ENCODE measurements around the gene STARD7. TPM values are rescaled to one million over a fixed set of nuclear protein-coding genes. Genes with fewer than 3 reads are reported as not detected.
A peak's percentile ranks its signal among the peaks of the same experiment; 100 is the strongest.
"Not testable (repeated sequence)": the region's sequence is repeated elsewhere in the genome, so short reads cannot be mapped to it uniquely, and the experiment has no call there.

STARD7 gene, protein sequence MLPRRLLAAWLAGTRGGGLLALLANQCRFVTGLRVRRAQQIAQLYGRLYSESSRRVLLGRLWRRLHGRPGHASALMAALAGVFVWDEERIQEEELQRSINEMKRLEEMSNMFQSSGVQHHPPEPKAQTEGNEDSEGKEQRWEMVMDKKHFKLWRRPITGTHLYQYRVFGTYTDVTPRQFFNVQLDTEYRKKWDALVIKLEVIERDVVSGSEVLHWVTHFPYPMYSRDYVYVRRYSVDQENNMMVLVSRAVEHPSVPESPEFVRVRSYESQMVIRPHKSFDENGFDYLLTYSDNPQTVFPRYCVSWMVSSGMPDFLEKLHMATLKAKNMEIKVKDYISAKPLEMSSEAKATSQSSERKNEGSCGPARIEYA
- 81.9 TPM for polyA plus RNA-seq (2012; ENCODE audit: low read depth, missing spikeins)

DNA sequence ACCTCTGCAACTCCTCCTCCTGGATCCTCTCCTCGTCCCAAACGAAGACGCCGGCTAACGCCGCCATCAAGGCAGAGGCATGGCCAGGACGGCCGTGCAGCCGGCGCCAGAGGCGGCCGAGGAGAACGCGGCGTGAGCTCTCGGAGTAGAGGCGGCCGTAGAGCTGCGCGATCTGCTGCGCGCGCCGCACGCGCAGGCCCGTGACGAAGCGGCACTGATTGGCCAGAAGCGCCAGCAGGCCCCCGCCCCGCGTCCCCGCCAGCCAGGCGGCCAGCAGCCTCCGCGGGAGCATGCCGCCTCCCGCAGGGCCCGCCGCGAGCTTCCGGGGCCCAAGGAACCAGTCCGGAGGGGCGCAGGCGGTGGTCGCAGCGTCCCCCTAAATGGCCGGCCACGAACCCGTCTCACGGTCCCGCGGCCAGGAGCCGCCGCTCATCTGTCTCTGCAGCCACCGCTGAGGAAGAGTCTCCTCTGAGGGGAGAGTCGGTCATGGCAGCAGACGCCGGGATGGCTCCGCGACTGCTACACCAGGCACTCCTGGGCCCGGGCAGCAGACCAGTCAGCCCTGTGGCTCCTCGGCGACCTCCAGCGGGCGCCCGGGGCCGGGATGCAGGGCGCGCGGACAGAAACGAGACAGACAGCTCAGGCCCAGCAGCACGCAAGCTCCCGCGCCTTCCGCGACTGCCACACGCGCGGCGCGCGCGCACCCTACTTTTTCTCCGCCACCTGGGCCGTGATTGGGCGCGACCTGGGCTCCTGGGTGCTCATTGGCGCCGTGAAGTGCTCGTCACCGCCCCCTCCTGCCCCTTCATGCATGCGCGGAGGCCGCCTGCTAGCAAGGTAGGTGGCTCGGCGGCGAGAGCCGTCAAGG, at the start of gene STARD7:
Gene STARD7, minus strand, starts transcription at position 685 of the 868 bp plus-strand sequence. Its CDS starts 393 bp downstream, at position 292.
- FAIRE-seq, result peak; percentile 97
- TF ChIP-seq SPI1 (IDR thresholded peaks at IDR 0.05; ENCODE audit: low read depth, low read length), result no peak
- TF ChIP-seq POLR2A (IDR thresholded peaks at IDR 0.05; ENCODE audit: low read depth, low read length), result peak; percentile 91
- TF ChIP-seq POU2F2 (IDR thresholded peaks at IDR 0.05; ENCODE audit: low read depth, low read length), result peak; percentile 94
- peak; percentile 85 for TF ChIP-seq TAF1 (IDR thresholded peaks at IDR 0.05; ENCODE audit: low read depth, low read length)
- peak; percentile 93 for TF ChIP-seq POLR2AphosphoS5 (IDR thresholded peaks at IDR 0.05; ENCODE audit: low read depth, low read length)
- peak; percentile 91 for TF ChIP-seq PAX5 (IDR thresholded peaks at IDR 0.05; ENCODE audit: insufficient read depth, low read length, severe bottlenecking)
- DNase-seq (ENCODE audit: insufficient read length, low spot score), result peak; percentile 93

DNA sequence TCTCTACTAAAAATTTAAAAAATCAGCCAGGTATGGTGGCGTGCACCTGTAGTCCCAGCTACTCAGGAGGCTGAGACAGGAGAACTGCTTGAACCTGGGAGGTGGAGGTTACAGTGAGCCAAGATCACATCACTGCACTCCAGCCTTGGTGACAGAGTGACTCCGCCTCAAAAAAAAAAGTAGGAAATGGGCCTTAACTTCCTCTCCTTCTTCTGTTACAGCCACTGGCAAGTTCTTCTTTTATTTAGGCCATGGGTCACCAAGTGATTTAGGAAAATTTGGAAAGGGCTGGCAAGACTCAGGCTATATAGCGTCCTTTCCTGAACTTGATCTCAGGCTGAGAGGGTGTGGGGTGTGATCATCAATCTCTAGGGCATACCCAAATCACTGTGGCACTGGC, 49.1 kb upstream of the STARD7 start:
- DNase-seq (ENCODE audit: insufficient read length, low spot score); FAIRE-seq: not testable (repeated sequence)

DNA sequence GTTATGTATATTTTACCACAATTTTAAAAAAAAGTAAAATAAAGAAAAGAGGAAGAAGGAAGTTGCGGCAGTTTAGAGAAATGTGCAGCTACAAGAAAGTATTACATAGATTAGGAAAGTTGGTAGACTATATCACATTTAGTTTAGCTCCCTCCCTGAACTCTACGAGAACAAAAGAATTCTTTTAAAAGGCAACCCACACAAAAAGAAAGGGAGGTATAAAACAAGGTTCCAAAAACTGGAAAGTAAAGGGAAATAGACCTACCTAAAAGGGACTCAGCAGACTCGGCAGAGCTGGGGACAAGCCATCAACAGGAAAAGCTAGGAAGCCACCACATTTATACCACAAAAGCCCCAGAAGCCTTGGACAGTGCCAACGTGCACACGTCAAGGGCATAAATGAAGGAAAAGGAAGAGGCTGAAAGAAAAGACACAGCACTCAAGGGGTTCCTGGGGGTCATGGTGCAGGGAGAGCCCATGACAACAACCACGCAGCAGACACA, 48.0 kb upstream of the STARD7 start:
- DNase-seq (ENCODE audit: insufficient read length, low spot score) (no peak), FAIRE-seq (no peak)
- TF ChIP-seq TAF1 (IDR thresholded peaks at IDR 0.05; ENCODE audit: low read depth, low read length) (no peak), POLR2AphosphoS5 (IDR thresholded peaks at IDR 0.05; ENCODE audit: low read depth, low read length) (no peak), POU2F2 (IDR thresholded peaks at IDR 0.05; ENCODE audit: low read depth, low read length) (no peak), SPI1 (IDR thresholded peaks at IDR 0.05; ENCODE audit: low read depth, low read length) (peak; percentile 7; the same call in 1 of the 2 replicates)

DNA sequence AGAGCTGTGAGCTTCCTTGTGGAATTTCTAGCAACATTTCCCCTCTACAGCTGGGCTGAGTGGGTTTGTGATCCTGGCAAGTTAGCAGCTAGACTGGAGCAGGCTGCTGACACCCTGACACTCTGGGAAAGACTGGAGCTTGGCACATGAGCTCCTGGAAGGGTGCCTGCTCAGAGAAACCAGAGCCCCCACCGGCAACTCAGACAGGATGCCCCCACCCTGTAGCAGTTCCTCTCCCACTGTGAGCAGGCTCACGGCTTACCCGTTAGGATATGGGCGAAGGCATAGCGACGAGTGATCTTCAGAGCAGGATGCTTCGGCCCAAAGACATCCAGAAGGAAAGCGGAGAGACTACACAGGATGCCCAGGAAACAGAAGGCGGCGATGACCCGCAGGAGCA, 45.9 kb upstream of the STARD7 start:
- FAIRE-seq, result no peak
- DNase-seq (ENCODE audit: insufficient read length, low spot score), result no peak
- TF ChIP-seq POLR2AphosphoS5 (IDR thresholded peaks at IDR 0.05; ENCODE audit: low read depth, low read length), result no peak
- TF ChIP-seq TAF1 (IDR thresholded peaks at IDR 0.05; ENCODE audit: low read depth, low read length), result no peak
- TF ChIP-seq PAX5 (IDR thresholded peaks at IDR 0.05; ENCODE audit: insufficient read depth, low read length, severe bottlenecking), result no peak

DNA sequence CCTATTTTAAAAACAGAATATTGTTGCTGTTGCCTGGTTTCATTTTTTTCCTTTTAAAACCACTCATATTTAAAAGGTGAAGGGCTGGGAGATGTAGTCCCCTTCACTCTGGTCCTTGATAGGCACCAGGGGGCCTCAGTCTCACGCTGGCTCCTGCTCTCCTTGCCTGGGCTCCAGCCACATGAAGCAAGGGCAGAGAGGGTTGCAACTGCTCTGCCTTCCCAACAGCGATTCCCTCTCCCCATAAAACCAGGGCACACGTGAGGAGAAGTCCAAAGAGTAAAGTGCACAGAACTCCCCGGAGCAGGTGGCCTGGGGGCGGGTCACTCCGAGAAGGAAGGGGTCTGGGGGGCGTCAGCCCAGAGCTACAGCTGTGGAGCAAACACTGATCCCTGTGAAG, 44.4 kb upstream of the STARD7 start:
- FAIRE-seq, result no peak
- no peak for TF ChIP-seq POLR2AphosphoS5 (IDR thresholded peaks at IDR 0.05; ENCODE audit: low read depth, low read length)
- TF ChIP-seq PAX5 (IDR thresholded peaks at IDR 0.05; ENCODE audit: insufficient read depth, low read length, severe bottlenecking), result no peak
- no peak for TF ChIP-seq POU2F2 (IDR thresholded peaks at IDR 0.05; ENCODE audit: low read depth, low read length)
- TF ChIP-seq TAF1 (IDR thresholded peaks at IDR 0.05; ENCODE audit: low read depth, low read length), result no peak
- TF ChIP-seq SPI1 (IDR thresholded peaks at IDR 0.05; ENCODE audit: low read depth, low read length), result no peak
- TF ChIP-seq POLR2A (IDR thresholded peaks at IDR 0.05; ENCODE audit: low read depth, low read length), result no peak
- DNase-seq (ENCODE audit: insufficient read length, low spot score), result no peak

DNA sequence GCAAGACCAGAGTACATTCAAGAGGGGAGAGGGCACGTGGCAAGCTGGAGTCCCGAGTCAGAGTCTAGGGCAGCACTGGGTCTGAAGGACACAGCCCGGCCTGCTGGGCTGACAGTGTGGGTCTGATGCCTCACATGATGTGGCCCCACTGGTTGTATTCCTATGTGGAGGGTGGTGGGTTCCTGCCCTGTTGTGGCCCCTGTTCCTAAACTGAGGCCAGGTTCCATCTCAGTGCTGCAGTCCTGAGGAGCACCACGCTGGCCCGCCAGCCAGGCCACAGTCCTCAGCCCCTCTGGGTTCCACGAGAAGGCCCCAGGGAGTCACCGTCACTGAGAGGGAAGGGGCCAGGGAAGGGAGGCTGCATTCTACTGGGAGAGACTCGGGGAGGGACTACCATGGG, 43.9 kb upstream of the STARD7 start:
- FAIRE-seq, result no peak
- DNase-seq (ENCODE audit: insufficient read length, low spot score), result no peak
- no peak for TF ChIP-seq POLR2AphosphoS5 (IDR thresholded peaks at IDR 0.05; ENCODE audit: low read depth, low read length)
- TF ChIP-seq POU2F2 (IDR thresholded peaks at IDR 0.05; ENCODE audit: low read depth, low read length), result no peak
- TF ChIP-seq TAF1 (IDR thresholded peaks at IDR 0.05; ENCODE audit: low read depth, low read length), result no peak
- no peak for TF ChIP-seq SPI1 (IDR thresholded peaks at IDR 0.05; ENCODE audit: low read depth, low read length)
- no peak for TF ChIP-seq PAX5 (IDR thresholded peaks at IDR 0.05; ENCODE audit: insufficient read depth, low read length, severe bottlenecking)
- no peak for TF ChIP-seq POLR2A (IDR thresholded peaks at IDR 0.05; ENCODE audit: low read depth, low read length)

DNA sequence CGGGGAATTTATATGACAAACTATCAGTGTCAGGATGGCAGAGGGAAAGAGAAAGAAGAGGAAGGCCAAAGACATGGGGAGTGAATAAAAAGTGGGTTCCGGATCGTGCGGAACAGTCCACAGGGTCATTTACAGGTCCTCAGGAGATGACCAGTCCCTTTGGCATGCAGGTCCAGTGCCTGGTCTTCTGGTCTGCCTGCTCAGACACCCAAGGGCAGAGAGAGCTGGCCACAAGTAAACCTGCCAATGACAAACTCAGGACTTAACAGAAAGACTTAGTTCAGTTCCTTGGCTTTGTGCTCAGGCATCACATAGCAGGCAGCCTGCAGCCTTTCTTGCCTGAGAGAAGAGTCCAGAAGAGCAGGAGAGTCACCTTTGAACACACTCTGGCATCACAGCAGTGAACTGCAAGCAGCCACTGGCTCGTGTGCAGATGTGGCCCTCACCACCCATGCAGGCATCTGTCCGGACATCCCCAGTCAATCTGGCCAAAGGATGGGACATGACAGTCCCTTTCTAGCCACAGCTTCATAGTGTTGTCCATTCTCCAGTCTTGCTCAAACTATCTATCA, 43.2 kb upstream of the STARD7 start:
- no peak for FAIRE-seq
- DNase-seq (ENCODE audit: insufficient read length, low spot score), result no peak
- TF ChIP-seq SPI1 (IDR thresholded peaks at IDR 0.05; ENCODE audit: low read depth, low read length) (no peak), POU2F2 (IDR thresholded peaks at IDR 0.05; ENCODE audit: low read depth, low read length) (no peak), PAX5 (IDR thresholded peaks at IDR 0.05; ENCODE audit: insufficient read depth, low read length, severe bottlenecking) (no peak), POLR2AphosphoS5 (IDR thresholded peaks at IDR 0.05; ENCODE audit: low read depth, low read length) (no peak), POLR2A (IDR thresholded peaks at IDR 0.05; ENCODE audit: low read depth, low read length) (no peak), TAF1 (IDR thresholded peaks at IDR 0.05; ENCODE audit: low read depth, low read length) (no peak)

DNA sequence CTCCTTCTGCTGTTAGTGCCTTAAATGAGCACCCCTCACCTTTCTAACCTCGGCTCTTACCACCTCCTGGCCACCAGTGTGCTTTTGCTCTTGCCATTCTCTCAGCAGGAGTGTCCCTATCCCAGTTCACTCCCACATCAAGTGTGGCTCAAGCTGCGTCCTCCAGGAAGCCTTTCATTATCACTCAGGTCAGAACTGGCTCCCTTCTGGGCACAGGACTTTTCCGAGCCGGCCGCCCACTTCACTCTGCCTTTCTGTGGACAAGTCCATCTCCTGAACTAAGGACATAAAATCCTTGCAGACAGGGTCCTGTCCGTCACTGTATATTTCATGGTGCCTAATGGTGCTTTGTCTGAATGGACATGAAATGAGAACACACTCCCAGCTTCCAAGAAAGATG, 41.6 kb upstream of the STARD7 start:
- TF ChIP-seq PAX5 (IDR thresholded peaks at IDR 0.05; ENCODE audit: insufficient read depth, low read length, severe bottlenecking) (no peak), TAF1 (IDR thresholded peaks at IDR 0.05; ENCODE audit: low read depth, low read length) (no peak), POLR2AphosphoS5 (IDR thresholded peaks at IDR 0.05; ENCODE audit: low read depth, low read length) (no peak; the same call in 1 of the 2 replicates), POLR2A (IDR thresholded peaks at IDR 0.05; ENCODE audit: low read depth, low read length) (no peak), SPI1 (IDR thresholded peaks at IDR 0.05; ENCODE audit: low read depth, low read length) (no peak), POU2F2 (IDR thresholded peaks at IDR 0.05; ENCODE audit: low read depth, low read length) (no peak)
- no peak for DNase-seq (ENCODE audit: insufficient read length, low spot score)
- no peak for FAIRE-seq

DNA sequence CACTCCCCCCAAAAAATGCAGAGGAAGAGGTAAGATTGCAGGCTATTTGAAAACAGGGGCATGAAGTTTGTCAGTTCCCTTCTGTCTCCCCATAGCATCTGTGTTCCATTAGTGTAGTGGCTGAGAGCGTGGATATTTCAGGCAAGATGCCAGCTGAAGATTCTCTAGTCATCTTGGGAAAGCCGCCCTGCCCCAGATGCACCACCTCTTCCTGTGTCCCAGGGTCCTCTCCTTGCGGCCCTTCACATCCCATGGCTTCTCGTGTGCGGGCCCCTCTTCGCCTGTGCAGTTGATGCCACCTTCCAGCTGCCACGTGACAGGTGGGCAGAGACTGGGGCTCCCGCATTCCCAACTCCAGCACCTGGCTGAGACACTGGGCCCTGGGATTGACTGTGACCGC, 41.0 kb upstream of the STARD7 start:
- TF ChIP-seq SPI1 (IDR thresholded peaks at IDR 0.05; ENCODE audit: low read depth, low read length) (no peak), POU2F2 (IDR thresholded peaks at IDR 0.05; ENCODE audit: low read depth, low read length) (no peak), PAX5 (IDR thresholded peaks at IDR 0.05; ENCODE audit: insufficient read depth, low read length, severe bottlenecking) (no peak), TAF1 (IDR thresholded peaks at IDR 0.05; ENCODE audit: low read depth, low read length) (no peak), POLR2AphosphoS5 (IDR thresholded peaks at IDR 0.05; ENCODE audit: low read depth, low read length) (no peak), POLR2A (IDR thresholded peaks at IDR 0.05; ENCODE audit: low read depth, low read length) (no peak)
- no peak for FAIRE-seq
- DNase-seq (ENCODE audit: insufficient read length, low spot score), result no peak

Data from GM12891 (cell line).